Measurements from ENCODE around the gene ARNT2. TPM values are rescaled to one million over a fixed set of nuclear protein-coding genes. Genes with fewer than 3 reads are reported as not detected.

ARNT2 gene
- total and polyA plus RNA-seq, 2 of the 13 experiments (the other 11 are each of a cell fraction or from before 2014, with no cell fraction given), result 0.69 to 1.7 TPM

GRCh38 chr15:80456517-80457492, 52.6 kb downstream of the ARNT2 start:
- in situ Hi-C loops (cut with HindIII; ENCODE audit: extremely low pct_ligation_motif_present, low pct_unique_long_range_greater_than_20kb), result loop anchor here (5.0 to 25.0 kb wide), 3 partner anchors 55 to 505 kb away; partner anchors contain the start of gene CEMIP
- intact Hi-C loops (cut with micrococcal nuclease; ENCODE audit: unreplicated experiment), result loop anchor here (1.0 to 5.0 kb wide), 3 partner anchors 55 to 515 kb away; no protein-coding TSS in a partner anchor
- H3K4me3 ChIP-seq (replicated peaks in 1 of 3; ENCODE audit: insufficient read depth in 1 of 3, low read depth in 2 of 3, low read length in 3 of 3), result no peak overlapping the region

GRCh38 chr15:80457896-80458295, 53.7 kb downstream of the ARNT2 start:
- no TSS peak for BruUV-seq (replicated peaks)
- Histone ChIP-seq H3K27me3 (ENCODE audit: control insufficient read depth in 1 of 2, insufficient read depth in 2 of 2, low read length in 2 of 2) (no peaks in the 10 kb centered on the region), H3K4me1 (ENCODE audit: insufficient read depth, low read length) (peaks cover 46% of the 10 kb centered on the region), H3K27ac (ENCODE audit: extremely low read length, insufficient read depth, low read length) (no peak overlapping the region), H2AFZ (ENCODE audit: low read length) (no peak overlapping the region), H3K4me3 (replicated peaks in 1 of 3; ENCODE audit: insufficient read depth in 1 of 3, low read depth in 2 of 3, low read length in 3 of 3) (no peak overlapping the region), H3K36me3 (replicated peaks in 1 of 2; ENCODE audit: control insufficient read depth in 1 of 2, insufficient read depth in 2 of 2, low read length in 2 of 2) (no peaks in the 10 kb centered on the region), H3K4me2 (ENCODE audit: low read depth, low read length) (no peak overlapping the region), H3K9ac (ENCODE audit: insufficient read depth, low read depth, low read length) (no peak overlapping the region), H3K79me2 (ENCODE audit: insufficient read depth, low read length) (no peaks in the 10 kb centered on the region), H3K9me3 (ENCODE audit: low read length) (no peaks in the 10 kb centered on the region), H4K20me1 (ENCODE audit: insufficient read depth, low read length) (no peaks in the 10 kb centered on the region)
- ATAC-seq (no peak), FAIRE-seq (no peak), DNase-seq (ENCODE audit: low spot score) (no peak)
- ChIA-PET CTCF (ENCODE audit: low intra/inter-chr PET ratio, low total read pairs) (interaction anchor here (2.8 kb wide), 1 partner anchor 55 kb away, joined by 31 read pairs; no protein-coding TSS in a partner anchor), POLR2A (no interaction called here)
- 40% methylated on average over 3 of the region's 3 CpGs for WGBS (ENCODE audit: low lambda C conversion rate)
- in situ Hi-C loops (cut with HindIII; ENCODE audit: extremely low pct_ligation_motif_present, low pct_unique_long_range_greater_than_20kb), result loop anchor here (5.0 to 25.0 kb wide), 3 partner anchors 54 to 504 kb away; partner anchors contain the start of gene CEMIP
- intact Hi-C loops (cut with micrococcal nuclease; ENCODE audit: unreplicated experiment), result loop anchor here (5.0 kb wide), 1 partner anchor 514 kb away; no protein-coding TSS in a partner anchor
- no peak for TF ChIP-seq ZNF790 (CRISPR knock-in tag; IDR thresholded peaks at IDR 0.05; ENCODE audit: borderline replicate concordance)
- TF ChIP-seq HDAC6 (IDR thresholded peaks at IDR 0.05; ENCODE audit: low read depth, low read length), result no peak
- TF ChIP-seq BRF2 (CRISPR knock-in tag; IDR thresholded peaks at IDR 0.05), result no peak
- no peak for TF ChIP-seq CBFB (CRISPR knock-in tag; IDR thresholded peaks at IDR 0.05)
- no peak for TF ChIP-seq ZNF501 (CRISPR knock-in tag; IDR thresholded peaks at IDR 0.05)
- TF ChIP-seq ZNF136 (CRISPR knock-in tag; IDR thresholded peaks at IDR 0.05; ENCODE audit: low read depth), result no peak

More at GRCh38 chr15:80456517-80457492, 52.6 kb downstream of the ARNT2 start:
- no peaks in the 10 kb centered on the region for H3K9me3 ChIP-seq (ENCODE audit: low read length)
- H3K27ac ChIP-seq (ENCODE audit: extremely low read length, insufficient read depth, low read length), result no peak overlapping the region
- no peak overlapping the region for H3K4me2 ChIP-seq (ENCODE audit: low read depth, low read length)
- no peak for ATAC-seq
- ChIA-PET POLR2A (no interaction called here), CTCF (ENCODE audit: low intra/inter-chr PET ratio, low total read pairs) (interaction anchor here (1.0 to 2.8 kb wide), 6 partner anchors 38 to 513 kb away, joined by 3 to 31 read pairs (median 8); partner anchors contain the start of gene CEMIP)
- 44% methylated on average over 4 of the region's 4 CpGs for WGBS (ENCODE audit: low lambda C conversion rate)
- H3K79me2 ChIP-seq (ENCODE audit: insufficient read depth, low read length), result no peaks in the 10 kb centered on the region
- no peaks in the 10 kb centered on the region for H4K20me1 ChIP-seq (ENCODE audit: insufficient read depth, low read length)
- H3K9ac ChIP-seq (ENCODE audit: insufficient read depth, low read depth, low read length), result no peak overlapping the region
- H3K36me3 ChIP-seq (replicated peaks in 1 of 2; ENCODE audit: control insufficient read depth in 1 of 2, insufficient read depth in 2 of 2, low read length in 2 of 2), result no peaks in the 10 kb centered on the region
- no TSS peak for BruUV-seq (replicated peaks)
- H3K4me1 ChIP-seq (ENCODE audit: insufficient read depth, low read length), result peaks cover 46% of the 10 kb centered on the region
- no peak for TF ChIP-seq ZNF674 (CRISPR knock-in tag; IDR thresholded peaks at IDR 0.05; ENCODE audit: low read depth)
- no peaks in the 10 kb centered on the region for H3K27me3 ChIP-seq (ENCODE audit: control insufficient read depth in 1 of 2, insufficient read depth in 2 of 2, low read length in 2 of 2)
- FAIRE-seq, result no peak
- no peak overlapping the region for H2AFZ ChIP-seq (ENCODE audit: low read length)
- no peak for DNase-seq (ENCODE audit: low spot score)

All from HepG2 (cell line).